ENCODE results near the gene PGS1.

Gene PGS1

DNA sequence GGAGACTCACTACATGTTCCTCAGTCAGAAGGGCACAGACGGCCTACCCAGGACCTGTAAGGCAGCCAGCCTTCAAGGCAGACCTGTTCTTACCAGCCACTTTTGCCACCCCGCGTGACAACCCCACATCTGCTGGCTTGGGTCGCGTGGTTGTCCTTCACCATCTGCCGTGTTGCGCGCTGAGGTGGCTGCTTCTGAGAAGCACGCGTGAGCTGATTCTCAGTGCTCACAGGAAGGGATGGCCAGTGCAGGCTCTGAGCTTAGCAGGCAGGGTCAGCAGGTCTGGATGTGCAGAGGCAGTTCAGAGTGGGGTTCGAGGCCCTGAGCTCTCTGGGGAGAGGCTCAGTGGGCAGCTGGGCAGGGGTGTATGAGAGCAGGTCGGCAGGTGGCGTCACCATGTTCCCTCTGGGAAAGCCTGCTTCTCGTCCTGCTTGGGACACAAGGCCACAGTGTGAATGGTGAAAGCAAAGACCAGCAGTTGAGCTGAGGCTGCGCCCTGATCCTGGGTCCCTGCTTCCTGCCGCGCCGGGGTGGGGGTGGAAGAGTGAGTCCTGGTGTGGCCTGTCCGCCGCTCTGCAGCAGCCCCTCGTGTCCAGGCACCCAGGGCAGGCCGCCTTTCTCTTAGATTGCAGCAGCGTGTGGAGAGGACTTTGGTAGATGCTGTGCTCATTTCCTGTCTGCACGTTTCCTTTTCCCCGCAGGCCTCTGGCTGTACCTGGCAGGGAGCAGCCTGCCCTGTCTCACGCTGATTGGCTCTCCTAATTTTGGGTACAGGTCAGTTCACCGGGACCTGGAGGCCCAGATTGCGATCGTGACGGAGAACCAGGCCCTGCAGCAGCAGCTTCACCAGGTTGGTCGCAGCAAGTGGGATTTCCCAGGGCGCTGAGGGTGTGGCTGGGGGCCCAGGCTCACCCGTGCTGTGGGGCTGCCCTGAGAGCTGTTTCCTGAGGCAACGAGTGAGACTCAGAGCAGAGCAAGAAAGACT lies 36.0 kb downstream of the PGS1 start:
- DNase-seq, result peak; percentile 53

DNA sequence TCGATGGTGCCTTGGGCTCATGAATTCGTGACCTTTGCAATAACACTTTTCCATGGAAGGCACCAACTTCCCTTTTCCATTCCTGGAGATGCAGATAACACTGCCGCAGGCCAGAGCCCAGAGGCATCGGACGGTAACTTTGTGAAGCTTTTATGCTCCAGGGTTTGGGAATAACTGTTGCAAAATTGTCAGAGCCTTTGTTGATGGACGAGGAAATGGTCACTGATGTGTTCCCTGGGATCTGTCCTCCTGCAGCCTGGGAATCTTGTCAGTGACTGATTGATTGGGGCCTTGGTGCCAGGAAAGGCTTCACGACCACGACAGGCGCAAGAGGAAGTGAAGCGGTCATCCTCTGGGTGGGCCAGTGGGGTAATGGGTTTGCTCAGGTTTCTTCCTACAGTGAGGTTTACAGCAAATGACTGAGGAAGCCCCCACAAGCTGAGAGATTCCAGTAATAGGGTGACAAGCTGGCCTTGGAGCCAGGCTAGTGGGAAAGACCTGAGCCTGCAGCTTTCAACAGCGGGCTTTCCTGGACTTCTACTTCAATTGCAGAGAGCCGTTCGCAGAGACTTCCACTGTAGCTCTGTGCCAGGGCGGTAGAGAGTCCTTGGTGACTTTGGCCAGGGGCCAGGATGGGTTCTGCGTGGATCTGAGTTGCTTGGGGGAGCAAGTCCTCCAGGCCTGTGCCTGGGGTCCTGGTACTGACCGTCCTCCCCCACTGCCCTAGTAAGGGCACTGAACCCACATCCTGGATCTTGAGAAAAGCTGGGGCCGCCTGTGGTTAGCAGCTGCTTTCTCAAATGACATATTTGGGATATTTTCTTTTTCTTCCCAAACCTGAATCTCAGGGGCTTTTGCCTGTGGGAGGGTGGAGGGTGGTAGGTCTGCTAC lies 37.6 kb downstream of the PGS1 start:
- no peak for DNase-seq

DNA sequence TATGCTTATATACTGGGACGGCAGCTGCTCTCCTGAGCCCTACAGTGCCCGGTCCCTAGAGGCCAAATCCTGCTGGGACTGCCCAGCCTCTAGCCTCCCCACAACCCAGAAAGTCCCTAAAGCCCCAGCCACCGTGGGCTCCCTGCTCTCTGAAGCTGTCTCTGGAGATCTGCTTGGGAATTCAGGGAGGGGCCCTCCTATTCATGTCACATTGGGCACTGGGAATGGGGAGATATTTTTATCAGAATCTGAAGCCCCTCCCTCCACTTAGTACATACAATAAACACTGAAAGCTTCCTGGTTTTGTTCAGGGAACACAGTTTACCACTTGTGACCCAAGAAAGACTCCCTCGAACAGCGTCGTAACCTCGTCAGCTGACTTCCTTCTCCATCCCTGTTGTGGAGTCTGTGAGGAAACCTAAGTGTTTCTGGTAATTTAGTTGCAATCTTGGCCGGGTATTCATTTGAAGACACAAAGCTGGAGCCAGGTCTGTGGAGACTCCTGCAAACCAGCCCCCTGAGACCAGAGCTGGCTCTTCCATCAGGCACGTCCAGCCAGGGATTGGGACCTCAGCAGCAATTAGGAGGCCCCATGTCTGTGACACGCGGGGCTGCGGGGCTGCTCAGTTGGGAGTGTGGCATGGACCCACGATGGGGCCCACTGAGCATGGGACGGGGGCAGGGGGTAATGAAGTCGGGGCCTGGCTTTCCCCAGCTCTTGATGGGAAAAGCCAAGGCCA lies 38.5 kb downstream of the PGS1 start:
- DNase-seq, result no peak

- DNase-seq, result no peak
Observed at GRCh38 chr17:78417531-78417909, 39.1 kb downstream of the PGS1 start.

GRCh38 chr17:78418326-78419026 lies 40.0 kb downstream of the PGS1 start:
- DNase-seq, result no peak

DNA sequence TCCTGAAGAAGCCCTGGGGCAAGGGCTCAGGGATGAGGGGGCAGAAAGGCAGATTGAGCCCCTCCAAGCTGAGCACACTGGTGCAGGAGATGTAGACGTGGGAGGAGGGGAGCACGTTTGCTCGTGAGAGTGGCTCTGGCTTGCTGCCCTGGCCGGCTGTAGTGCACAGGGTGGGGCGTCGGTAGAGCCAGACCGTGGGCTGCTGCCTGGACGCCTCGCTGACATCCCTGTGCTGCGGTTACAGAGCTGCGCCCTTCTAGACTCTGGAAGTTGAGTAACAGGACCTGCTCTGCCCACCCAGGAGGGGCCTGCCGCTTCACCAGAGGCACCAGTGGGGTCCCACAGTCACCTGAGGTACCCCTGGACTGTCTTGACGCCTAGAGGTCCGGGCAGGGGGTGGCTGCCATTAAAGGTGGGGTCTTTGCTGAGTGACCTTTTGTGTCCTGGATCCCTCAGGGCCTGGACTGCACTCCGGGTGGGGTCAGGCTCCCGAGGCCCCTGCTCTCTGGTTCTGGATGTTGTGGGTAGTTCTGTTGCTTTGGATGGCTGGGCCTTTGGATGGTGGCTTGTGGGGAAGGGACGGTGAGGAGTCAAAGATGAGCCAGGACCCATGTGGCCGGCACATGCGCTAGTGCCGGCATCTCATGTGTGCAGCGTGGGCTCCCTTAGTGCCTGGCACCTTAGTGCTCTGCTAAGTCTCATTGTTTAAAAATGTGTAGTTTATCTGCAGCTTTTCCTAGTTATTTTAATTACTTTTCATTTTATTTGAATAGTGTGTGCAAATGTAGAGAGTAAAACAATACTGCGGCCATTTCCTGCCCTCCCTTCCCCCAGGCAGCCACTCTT lies 41.7 kb downstream of the PGS1 start:
- no peak for DNase-seq

DNA sequence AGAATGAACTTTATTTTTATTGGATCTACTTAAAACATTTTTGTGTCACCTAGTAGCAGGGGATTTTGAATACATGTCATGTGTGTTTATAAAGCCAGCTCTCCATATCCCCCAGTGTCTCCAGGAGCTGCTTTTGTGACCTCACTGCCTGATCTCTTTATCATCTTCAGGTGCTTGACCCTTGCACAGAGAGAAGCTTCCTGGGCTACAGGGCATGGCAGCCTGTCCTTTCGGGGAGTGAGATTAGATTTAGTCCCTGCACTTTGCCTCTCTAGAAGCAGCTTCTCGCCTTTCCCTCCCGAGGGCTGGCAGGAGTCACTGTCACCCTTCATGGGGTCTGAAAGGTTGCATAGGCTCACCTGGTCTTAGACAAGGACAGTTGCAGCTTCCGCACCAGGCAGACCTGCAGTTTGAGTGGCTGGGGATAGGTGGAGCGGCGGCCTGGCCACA lies 42.7 kb downstream of the PGS1 start:
- DNase-seq, result no peak

DNA sequence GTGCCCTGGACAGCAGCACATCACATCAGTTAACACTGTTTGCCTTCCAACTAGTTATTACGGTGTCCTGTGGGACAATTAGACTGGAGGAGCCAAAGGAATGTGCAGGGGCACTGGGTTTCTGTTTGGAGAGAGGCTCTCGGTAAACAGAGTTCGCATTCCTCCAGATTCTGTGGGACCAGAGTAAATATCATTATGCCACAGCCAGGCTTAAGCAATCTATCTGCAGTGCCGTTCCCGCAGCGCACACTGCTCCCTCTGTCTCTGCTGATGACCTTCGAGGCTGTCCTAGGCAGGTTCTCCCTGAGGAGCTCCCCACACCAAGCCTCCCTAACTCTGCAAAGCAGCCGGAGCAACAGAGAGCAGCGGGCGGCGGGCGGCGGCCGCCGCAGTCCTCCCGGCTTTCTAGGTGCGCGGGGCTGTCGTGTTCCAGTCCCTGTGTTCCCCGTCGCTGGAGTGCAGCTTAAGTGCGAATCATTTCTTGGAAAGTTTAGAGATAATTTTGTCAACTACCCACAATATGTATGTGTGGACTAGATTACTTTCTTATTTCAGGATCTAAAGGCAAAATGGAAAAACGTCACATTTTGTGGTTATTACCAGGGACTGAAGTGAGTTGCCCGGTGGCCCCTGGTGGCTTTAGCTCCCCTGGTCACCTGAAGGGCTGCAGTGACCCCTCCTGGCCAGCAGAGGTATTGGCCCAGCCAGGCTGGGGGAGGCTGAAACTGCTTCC lies 43.3 kb downstream of the PGS1 start:
- DNase-seq, result peak; percentile 68 to 69

DNA sequence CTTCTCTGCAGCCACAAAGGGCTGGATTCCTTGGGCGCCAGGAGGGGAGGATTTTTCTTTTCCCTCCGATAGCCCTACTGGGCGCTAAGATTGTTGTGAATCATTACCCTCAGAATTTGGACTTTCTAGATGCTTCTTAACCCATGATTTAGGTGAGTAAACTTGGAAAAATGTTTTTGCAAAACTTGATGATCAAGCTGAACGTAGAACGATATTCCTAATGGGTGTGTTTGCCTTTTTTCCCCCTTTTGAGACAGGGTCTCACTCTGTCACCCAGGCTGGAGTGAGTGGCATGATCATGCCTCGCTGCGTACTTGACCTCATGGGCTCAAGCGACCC lies 43.8 kb downstream of the PGS1 start:
- DNase-seq, result no peak

GRCh38 chr17:78422872-78423588 lies 44.6 kb downstream of the PGS1 start:
- no peak for DNase-seq

DNA sequence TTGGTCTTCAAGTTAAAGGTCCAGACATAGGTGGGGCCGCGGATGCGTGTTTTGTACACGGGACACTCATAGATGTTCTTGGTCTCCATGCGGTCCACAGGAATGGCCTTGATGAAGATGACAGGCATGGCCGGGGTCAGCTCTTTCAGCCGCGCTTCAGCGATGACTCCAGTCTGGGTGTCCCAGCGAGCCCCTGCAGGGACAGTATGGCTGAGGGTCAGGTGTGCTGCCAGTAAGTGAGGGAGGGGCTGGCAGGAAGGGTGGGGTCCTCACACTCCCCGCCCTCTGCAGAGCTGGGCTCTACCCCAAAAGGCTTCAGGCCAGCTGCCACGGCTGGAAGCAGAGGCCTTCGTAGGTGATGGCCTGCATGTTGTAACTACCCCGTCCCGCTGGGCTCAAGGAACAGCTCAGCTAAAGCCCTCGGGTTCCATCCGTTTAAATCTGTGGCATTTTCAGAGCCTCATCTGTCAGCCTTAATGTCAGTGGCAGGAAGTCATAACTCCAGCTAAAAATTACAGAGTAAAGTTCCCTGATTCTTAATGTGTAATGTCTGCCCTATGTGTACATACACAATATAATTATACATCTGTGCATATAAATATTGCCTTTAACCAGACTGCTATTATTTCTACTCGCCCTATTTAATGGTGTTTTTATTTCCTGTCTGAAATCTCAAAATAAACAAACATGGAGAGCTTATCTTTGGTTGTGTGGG lies 45.7 kb downstream of the PGS1 start:
- DNase-seq, result no peak

GRCh38 chr17:78425429-78425828 lies 47.0 kb downstream of the PGS1 start:
- no peak for DNase-seq

DNA sequence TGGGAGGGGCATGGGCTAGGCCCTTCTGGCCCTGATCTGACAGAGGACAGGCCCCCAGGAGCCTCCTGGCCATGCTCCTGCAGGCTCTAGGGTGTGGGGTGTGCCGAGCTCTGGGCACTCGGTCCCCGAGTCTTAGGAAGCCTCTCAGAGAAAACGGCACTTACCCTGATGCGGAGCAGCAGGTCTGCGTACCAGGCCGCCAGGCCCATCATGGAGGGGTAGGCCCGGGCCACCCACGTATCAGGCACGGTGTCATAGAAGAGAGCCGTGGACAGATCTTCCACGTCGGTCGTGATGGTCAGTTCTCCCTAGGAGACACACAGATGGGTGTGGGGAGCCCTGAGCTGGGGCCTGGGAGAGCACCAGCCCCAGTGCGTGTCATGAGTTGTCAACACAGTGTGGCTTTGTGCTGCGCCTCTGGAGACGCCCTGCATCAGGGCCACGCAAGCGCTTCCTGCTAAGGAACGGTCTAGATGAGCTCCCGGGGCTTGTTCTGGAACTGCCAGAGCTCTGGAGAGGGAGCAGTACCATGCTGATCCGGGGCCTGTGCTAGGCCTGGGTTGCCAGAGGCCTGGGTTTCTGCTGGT lies 47.9 kb downstream of the PGS1 start:
- DNase-seq, result no peak

- no peak for DNase-seq
Observed at GRCh38 chr17:78427140-78427539, 48.7 kb downstream of the PGS1 start.

- no peak for DNase-seq
Observed at GRCh38 chr17:78428025-78428575, 49.7 kb downstream of the PGS1 start.

- no peak for DNase-seq
Observed at GRCh38 chr17:78428836-78429617, 50.6 kb downstream of the PGS1 start.

GRCh38 chr17:78429618-78429995 lies 51.2 kb downstream of the PGS1 start:
- no peak for DNase-seq

Data from activated CD4-positive, alpha-beta T cell treated with anti-CD3 and anti-CD28 coated beads, Interleukin-2, amount 50 U/mL, for 4 hours (primary cell).